Spinal cord (tissue), 10 donors: ENCODE measurements around the gene KHK. TPM values are rescaled to one million over a fixed set of nuclear protein-coding genes. Genes with fewer than 3 reads are reported as not detected.

Experiments used
- DNase-seq, 6 donors: peaks; one replicate each; pipeline versions ENCODE4 v3.0.0 to v3.0.0-alpha.2; 2013 to 2015; ENCODE audit warnings: low spot score in 6 of 6, low read depth in 4 of 6
- H3K27ac ChIP-seq: one replicate; pipeline ENCODE4 v1.5.1; 2013; ENCODE audit warnings: low read depth, low read length, control low read depth
- H3K27me3 ChIP-seq: one replicate; pipeline ENCODE4 v1.6.1; 2013; ENCODE audit warnings: low read length; ENCODE audit not compliant: control insufficient read depth, insufficient read depth
- H3K36me3 ChIP-seq: one replicate; pipeline ENCODE4 v1.6.1; 2013; ENCODE audit warnings: low read length; ENCODE audit not compliant: control insufficient read depth, insufficient read depth
- H3K4me1 ChIP-seq: one replicate; pipeline ENCODE4 v1.6.1; 2013; ENCODE audit warnings: low read length; ENCODE audit not compliant: control insufficient read depth, insufficient read depth
- H3K4me3 ChIP-seq: one replicate; pipeline ENCODE4 v1.5.1; 2013; ENCODE audit warnings: low read depth, low read length, control low read depth
- H3K9me3 ChIP-seq: one replicate; pipeline ENCODE4 v1.6.1; 2013; ENCODE audit warnings: low read length; ENCODE audit not compliant: control insufficient read depth, insufficient read depth
- WGBS: methylation state at CpG from one replicate; pipeline ENCODE4 v1.1.5; 2013; ENCODE audit warnings: missing lambda C conversion rate; ENCODE audit not compliant: insufficient coverage; 5-methylcytosine and 5-hydroxymethylcytosine counted together
- polyA plus RNA-seq, 2 donors: library from polyadenylated mRNA; unstranded; fragments of 120-200 nt; gene quantifications; one replicate each; pipeline ENCODE4 v1.2.1, GENCODE V29; 2013; ENCODE audit not compliant: insufficient read length in 2 of 2
- total RNA-seq, 2 donors: library from RNA; depleted of rRNA in 1 of 2; stranded (reverse); fragments of 120-200 nt in 1 of 2; fragments of >200 nt in 1 of 2; gene quantifications; one replicate each; pipeline versions ENCODE4 v1.2.3 to v1.2.4, GENCODE V29; 2013 to 2014
- donor health status: healthy.

Gene KHK
- total and polyA plus RNA-seq, 4 donors = 4.1 to 19.1 (median 11.5) TPM

GRCh38 chr2:27049422-27050280 is 36.9 kb upstream of the KHK start:
- peaks cover 24% of the 10 kb centered on the region for H3K4me1 ChIP-seq
- WGBS = 5% methylated on average over 50 of the region's 52 CpGs
- peaks cover 20% of the 10 kb centered on the region for H3K36me3 ChIP-seq
- no peak for DNase-seq
- H3K4me3 ChIP-seq = peak overlapping the region; percentile 94
- no peaks in the 10 kb centered on the region for H3K9me3 ChIP-seq
- H3K27me3 ChIP-seq = no peaks in the 10 kb centered on the region
- peak overlapping the region; percentile 99 for H3K27ac ChIP-seq

- under 1% methylated on average over 37 of the region's 48 CpGs for WGBS
- DNase-seq = peak in 5 of 6 donors; percentile 92 to 99 (median 95)
- Histone ChIP-seq H3K36me3 (peaks cover 28% of the 10 kb centered on the region), H3K4me1 (peaks cover 24% of the 10 kb centered on the region), H3K4me3 (peak overlapping the region; percentile 94), H3K27me3 (no peaks in the 10 kb centered on the region), H3K9me3 (no peaks in the 10 kb centered on the region), H3K27ac (peak overlapping the region; percentile 99)
Observed at GRCh38 chr2:27050281-27050995, 36.1 kb upstream of the KHK start.

- H3K36me3 ChIP-seq = peaks cover 34% of the 10 kb centered on the region
- H3K27me3 ChIP-seq = no peaks in the 10 kb centered on the region
- peak within 1 kb of the TSS; percentile 99 for H3K27ac ChIP-seq
- H3K4me3 ChIP-seq = peak within 1 kb of the TSS; percentile 94
- H3K4me1 ChIP-seq = peaks cover 24% of the 10 kb centered on the region
- no peaks in the 10 kb centered on the region for H3K9me3 ChIP-seq
- peak; percentile 88 to 99 (median 94) for DNase-seq
- WGBS = under 1% methylated on average over 62 of the region's 67 CpGs
Observed at GRCh38 chr2:27050996-27051901, 35.3 kb upstream of the KHK start, which contains the start of gene AGBL5. Gene AGBL5, plus strand, starts transcription at chr2:27051668. Its CDS starts 1,291 bp downstream, at chr2:27052959.

GRCh38 chr2:27051902-27052645 is 34.5 kb upstream of the KHK start:
- Histone ChIP-seq H3K4me3 (peak overlapping the region; percentile 94), H3K36me3 (peaks cover 42% of the 10 kb centered on the region), H3K9me3 (no peaks in the 10 kb centered on the region), H3K27me3 (no peaks in the 10 kb centered on the region), H3K27ac (peak overlapping the region; percentile 99), H3K4me1 (peaks cover 24% of the 10 kb centered on the region)
- no peak for DNase-seq
- under 1% methylated on average over 18 of the region's 24 CpGs for WGBS

GRCh38 chr2:27053321-27053720 is 33.3 kb upstream of the KHK start:
- no peak for DNase-seq
- peaks cover 54% of the 10 kb centered on the region for H3K36me3 ChIP-seq

GRCh38 chr2:27053776-27054175 is 32.8 kb upstream of the KHK start:
- no peaks in the 10 kb centered on the region for H3K9me3 ChIP-seq
- H3K36me3 ChIP-seq = peaks cover 58% of the 10 kb centered on the region
- WGBS = 85% methylated on average over 8 of the region's 8 CpGs
- DNase-seq = no peak
- no peak overlapping the region for H3K27ac ChIP-seq
- no peaks in the 10 kb centered on the region for H3K27me3 ChIP-seq
- peaks cover 21% of the 10 kb centered on the region for H3K4me1 ChIP-seq
- H3K4me3 ChIP-seq = no peak overlapping the region

More at GRCh38 chr2:27053321-27053720, 33.3 kb upstream of the KHK start:
- H3K9me3 ChIP-seq = no peaks in the 10 kb centered on the region
- no peak overlapping the region for H3K27ac ChIP-seq
- no peaks in the 10 kb centered on the region for H3K27me3 ChIP-seq
- peaks cover 24% of the 10 kb centered on the region for H3K4me1 ChIP-seq
- 89% methylated on average over 11 of the region's 11 CpGs for WGBS
- no peak overlapping the region for H3K4me3 ChIP-seq

- H3K36me3 ChIP-seq = peaks cover 67% of the 10 kb centered on the region
- DNase-seq = no peak
- H3K4me1 ChIP-seq = peaks cover 12% of the 10 kb centered on the region
- no peaks in the 10 kb centered on the region for H3K9me3 ChIP-seq
- no peak overlapping the region for H3K27ac ChIP-seq
- WGBS = 95% methylated on average over 9 of the region's 11 CpGs
- H3K4me3 ChIP-seq = no peak overlapping the region
- no peaks in the 10 kb centered on the region for H3K27me3 ChIP-seq
Observed at GRCh38 chr2:27054721-27055120, 31.9 kb upstream of the KHK start.

GRCh38 chr2:27057184-27057583 is 29.4 kb upstream of the KHK start:
- DNase-seq = no peak
- H3K27ac ChIP-seq = no peak overlapping the region
- H3K9me3 ChIP-seq = no peaks in the 10 kb centered on the region
- WGBS = no CpG with 5 or more reads among the region's 6 CpGs
- H3K4me3 ChIP-seq = no peak overlapping the region
- H3K27me3 ChIP-seq = no peaks in the 10 kb centered on the region
- H3K36me3 ChIP-seq = peaks cover 77% of the 10 kb centered on the region
- peaks cover 5% of the 10 kb centered on the region for H3K4me1 ChIP-seq
